Nephron (organoid): Measurements from ENCODE around the gene MAD1L1.

Experiments used
- H3K27ac Mint-ChIP-seq, 3 experiments: 2 replicates each; pipeline ENCODE4 v1.8.0; 2020; ENCODE audit warnings: mixed read lengths in 3 of 3, mild to moderate bottlenecking in 2 of 3, moderate library complexity in 1 of 3
- H3K27me3 Mint-ChIP-seq: 2 replicates; pipeline ENCODE4 v1.8.0; 2021; ENCODE audit warnings: low read depth, mild to moderate bottlenecking, moderate library complexity, mixed read lengths
- H3K36me3 Mint-ChIP-seq: 2 replicates; pipeline ENCODE4 v1.8.0; 2020; ENCODE audit warnings: low read depth, mixed read lengths
- H3K4me1 Mint-ChIP-seq: 2 replicates; pipeline ENCODE4 v1.8.0; 2020; ENCODE audit warnings: mixed read lengths
- H3K4me3 Mint-ChIP-seq, 3 experiments: 2 replicates each; pipeline ENCODE4 v1.8.0; 2020; ENCODE audit warnings: mild to moderate bottlenecking in 3 of 3, mixed read lengths in 3 of 3, moderate library complexity in 2 of 3
- H3K9me3 Mint-ChIP-seq: 2 replicates; pipeline ENCODE4 v1.8.0; 2020; ENCODE audit warnings: mixed read lengths
- CTCF ChIP-seq, 3 experiments: fragments of 200-600 bp; sonication (generic); IDR thresholded peaks; one replicate each; pipeline ENCODE4 v1.5.0; 2021; ENCODE audit warnings: antibody characterized with exemption in 3 of 3; ENCODE audit not compliant: unreplicated experiment in 3 of 3

Gene MAD1L1

GRCh38 chr7:1813394-1814088, 419.2 kb downstream of the MAD1L1 start:
- TF ChIP-seq CTCF (IDR thresholded peaks at IDR 0.05; ENCODE audit: unreplicated experiment in 3 of 3): no peak
- Mint-ChIP-seq H3K9me3 (no peaks in the 10 kb centered on the region), H3K27ac (no peak overlapping the region), H3K4me3 (no peak overlapping the region), H3K4me1 (peaks cover 44% of the 10 kb centered on the region), H3K27me3 (peaks cover 8% of the 10 kb centered on the region), H3K36me3 (no peaks in the 10 kb centered on the region)

GRCh38 chr7:1812509-1813393, 420.0 kb downstream of the MAD1L1 start:
- Mint-ChIP-seq H3K36me3 (no peaks in the 10 kb centered on the region), H3K4me1 (peaks cover 36% of the 10 kb centered on the region), H3K27me3 (peaks cover 11% of the 10 kb centered on the region), H3K27ac (peak overlapping the region in 2 of 3 experiments; percentile 41 to 93), H3K9me3 (no peaks in the 10 kb centered on the region), H3K4me3 (no peak overlapping the region)
- peak; percentile 32 to 49 (median 34) for TF ChIP-seq CTCF (IDR thresholded peaks at IDR 0.05; ENCODE audit: unreplicated experiment in 3 of 3)

- Mint-ChIP-seq H3K4me1 (peaks cover 34% of the 10 kb centered on the region), H3K27ac (peak overlapping the region; percentile 31 to 93 (median 88)), H3K9me3 (no peaks in the 10 kb centered on the region), H3K27me3 (peaks cover 11% of the 10 kb centered on the region), H3K4me3 (peak overlapping the region in 2 of 3 experiments; percentile 32 to 41), H3K36me3 (no peaks in the 10 kb centered on the region)
- TF ChIP-seq CTCF (IDR thresholded peaks at IDR 0.05; ENCODE audit: unreplicated experiment in 3 of 3): no peak
Observed at GRCh38 chr7:1811850-1812508, 420.8 kb downstream of the MAD1L1 start.

- no peaks in the 10 kb centered on the region for H3K36me3 Mint-ChIP-seq
- H3K4me3 Mint-ChIP-seq: peak overlapping the region in 2 of 3 experiments; percentile 53
- TF ChIP-seq CTCF (IDR thresholded peaks at IDR 0.05; ENCODE audit: unreplicated experiment in 3 of 3): no peak
- no peaks in the 10 kb centered on the region for H3K9me3 Mint-ChIP-seq
- H3K4me1 Mint-ChIP-seq: peaks cover 27% of the 10 kb centered on the region
- H3K27ac Mint-ChIP-seq: peak overlapping the region; percentile 61 to 93 (median 89)
- peaks cover 8% of the 10 kb centered on the region for H3K27me3 Mint-ChIP-seq
Observed at GRCh38 chr7:1810961-1811849, 421.5 kb downstream of the MAD1L1 start.

- Mint-ChIP-seq H3K36me3 (no peaks in the 10 kb centered on the region), H3K27ac (peak overlapping the region; percentile 61 to 93 (median 89)), H3K4me1 (peaks cover 27% of the 10 kb centered on the region), H3K27me3 (peaks cover 8% of the 10 kb centered on the region), H3K4me3 (peak overlapping the region in 2 of 3 experiments; percentile 53), H3K9me3 (no peaks in the 10 kb centered on the region)
- no peak for TF ChIP-seq CTCF (IDR thresholded peaks at IDR 0.05; ENCODE audit: unreplicated experiment in 3 of 3)
Observed at GRCh38 chr7:1810521-1810920, 422.2 kb downstream of the MAD1L1 start.
